Right cardiac atrium (tissue), 5 donors: ENCODE results near the gene PITPNM3. TPM values are rescaled to one million over a fixed set of nuclear protein-coding genes. Genes with fewer than 3 reads are reported as not detected.
A peak's percentile ranks its signal among the peaks of the same experiment; 100 is the strongest.

ENCODE experiments used
- ATAC-seq, 2 donors: fragments of 200-7000 bp; cut with Tn5 transposase; one replicate each; pipeline versions ENCODE4 v1.8.0 to v1.9.1; 2020; ENCODE audit warnings: moderate library complexity in 2 of 2, mild to moderate bottlenecking in 1 of 2
- DNase-seq, 3 donors: peaks; one replicate each; pipeline ENCODE4 v3.0.0-alpha.2; 2020
- H3K27ac ChIP-seq: one replicate; pipeline ENCODE4 v1.5.1; 2013; ENCODE audit warnings: mild to moderate bottlenecking, low read length, control low read depth, moderate library complexity
- H3K27me3 ChIP-seq: one replicate; pipeline ENCODE4 v1.6.1; 2013; ENCODE audit not compliant: control insufficient read depth, insufficient read depth
- H3K4me1 ChIP-seq: one replicate; pipeline ENCODE4 v1.6.1; 2013; ENCODE audit warnings: low read length; ENCODE audit not compliant: control insufficient read depth, insufficient read depth
- H3K4me3 ChIP-seq: one replicate; pipeline ENCODE4 v1.5.1; 2013; ENCODE audit warnings: low read length, control low read depth
- H3K9me3 ChIP-seq: one replicate; pipeline ENCODE4 v1.6.1; 2013; ENCODE audit warnings: low read length; ENCODE audit not compliant: control insufficient read depth
- WGBS: extraction: QIAGEN DNeasy Blood & Tissue Kit; methylation state at CpG from one replicate; pipeline ENCODE4 v1.1.7; 2013; 5-methylcytosine and 5-hydroxymethylcytosine counted together
- intact Hi-C, 4 donors: fragments of 100-400 bp; cut with DNase I; formaldehyde crosslinking; loops; one replicate each; pipeline versions ENCODE4 v1.11.0 to v1.14.0; 2022 to 2023
- polyA plus RNA-seq: library from polyadenylated mRNA; stranded (reverse); fragments of 200-250 nt; gene quantifications from one replicate; pipeline ENCODE4 v1.2.3, GENCODE V29; 2013
- total RNA-seq, 4 donors: library from RNA; stranded (reverse); fragmentation: NEBNext Ultra II Directional; extraction: Animal tissue kit (Norgen Biotek cat#: 25700); gene quantifications; one replicate each; pipeline ENCODE4 v1.2.1, GENCODE V29; 2021
- donor health status: healthy with polysubstance abuse.
- donor health status: DM: no; HTN: yes; CAD: no.
- donor health status: DM: no; HTN: no; CAD: no.
- donor health status: DM: no; HTN: yes; CAD: no; lungs with severe emphysema.
- donor health status: DM: yes; HTN: yes; CAD: no.

PITPNM3 gene
- total and polyA plus RNA-seq, 5 donors: 0.95 to 3.4 (median 2.4) TPM

- ATAC-seq: no peak
- Histone ChIP-seq H3K4me1 (no peaks in the 10 kb centered on the region), H3K9me3 (no peaks in the 10 kb centered on the region), H3K27ac (no peak overlapping the region), H3K4me3 (no peak overlapping the region), H3K27me3 (no peaks in the 10 kb centered on the region)
- 57% methylated on average over 8 of the region's 8 CpGs for WGBS
- intact Hi-C loops: loop anchor here in 1 of 4 donors (10.0 kb wide), 1 partner anchor 79 kb away; the partner anchor contains the start of gene PITPNM3
- no peak for DNase-seq
These were observed 80.1 kb downstream of the PITPNM3 start for GRCh38 chr17:6476076-6476809.

- DNase-seq (peak in 1 of 3 donors; percentile 5), ATAC-seq (no peak)
- Histone ChIP-seq H3K4me1 (no peaks in the 10 kb centered on the region), H3K9me3 (no peaks in the 10 kb centered on the region), H3K27ac (no peak overlapping the region), H3K27me3 (no peaks in the 10 kb centered on the region), H3K4me3 (no peak overlapping the region)
- intact Hi-C loops: loop anchor here in 1 of 4 donors (10.0 kb wide), 1 partner anchor 79 kb away; the partner anchor contains the start of gene PITPNM3
- WGBS: 76% methylated on average over 4 of the region's 4 CpGs
These were observed 80.9 kb downstream of the PITPNM3 start for GRCh38 chr17:6475411-6475810.

GRCh38 chr17:6474906-6475305 lies 81.4 kb downstream of the PITPNM3 start:
- WGBS: 75% methylated on average over 7 of the region's 7 CpGs
- Histone ChIP-seq H3K4me1 (no peaks in the 10 kb centered on the region), H3K4me3 (no peak overlapping the region), H3K27ac (no peak overlapping the region), H3K27me3 (no peaks in the 10 kb centered on the region), H3K9me3 (no peaks in the 10 kb centered on the region)
- intact Hi-C loops: loop anchor here in 1 of 4 donors (10.0 kb wide), 1 partner anchor 80 kb away; the partner anchor contains the start of gene PITPNM3
- ATAC-seq (no peak), DNase-seq (peak in 2 of 3 donors; percentile 9 to 13)

GRCh38 chr17:6474376-6474775 lies 82.0 kb downstream of the PITPNM3 start:
- WGBS: 90% methylated on average over 22 of the region's 22 CpGs
- intact Hi-C loops: loop anchor here in 1 of 4 donors (10.0 kb wide), 1 partner anchor 80 kb away; the partner anchor contains the start of gene PITPNM3
- Histone ChIP-seq H3K9me3 (no peaks in the 10 kb centered on the region), H3K4me3 (no peak overlapping the region), H3K27ac (no peak overlapping the region), H3K27me3 (no peaks in the 10 kb centered on the region), H3K4me1 (no peaks in the 10 kb centered on the region)
- ATAC-seq (no peak), DNase-seq (peak in 2 of 3 donors; percentile 44 to 53)

- no peak overlapping the region for H3K4me3 ChIP-seq
- no peaks in the 10 kb centered on the region for H3K4me1 ChIP-seq
- H3K9me3 ChIP-seq: no peaks in the 10 kb centered on the region
- H3K27me3 ChIP-seq: no peaks in the 10 kb centered on the region
- 42% methylated on average over 14 of the region's 14 CpGs for WGBS
- intact Hi-C loops: loop anchor here in 1 of 4 donors (10.0 kb wide), 1 partner anchor 82 kb away; the partner anchor contains the start of gene PITPNM3
- peak; percentile 65 to 74 for ATAC-seq
- no peak overlapping the region for H3K27ac ChIP-seq
- peak; percentile 71 to 91 (median 86) for DNase-seq
These were observed 83.1 kb downstream of the PITPNM3 start for GRCh38 chr17:6473128-6473767.

- WGBS: 89% methylated on average over 10 of the region's 10 CpGs
- Histone ChIP-seq H3K9me3 (no peaks in the 10 kb centered on the region), H3K27me3 (no peaks in the 10 kb centered on the region), H3K4me1 (no peaks in the 10 kb centered on the region), H3K4me3 (no peak overlapping the region), H3K27ac (no peak overlapping the region)
- ATAC-seq (no peak), DNase-seq (peak in 2 of 3 donors; percentile 33 to 49)
- intact Hi-C loops: loop anchor here in 1 of 4 donors (10.0 kb wide), 1 partner anchor 82 kb away; the partner anchor contains the start of gene PITPNM3
These were observed 83.8 kb downstream of the PITPNM3 start for GRCh38 chr17:6472517-6472916.

GRCh38 chr17:6471531-6472465 lies 84.6 kb downstream of the PITPNM3 start:
- no peak overlapping the region for H3K27ac ChIP-seq
- no peak for ATAC-seq

GRCh38 chr17:6470751-6471521 lies 85.4 kb downstream of the PITPNM3 start:
- Histone ChIP-seq H3K9me3 (no peaks in the 10 kb centered on the region), H3K4me3 (no peak overlapping the region), H3K4me1 (no peaks in the 10 kb centered on the region), H3K27ac (no peak overlapping the region), H3K27me3 (no peaks in the 10 kb centered on the region)
- intact Hi-C loops: loop anchor here in 1 of 4 donors (10.0 kb wide), 1 partner anchor 84 kb away; the partner anchor contains the start of gene PITPNM3
- DNase-seq: peak in 2 of 3 donors; percentile 35 to 43
- ATAC-seq: no peak
- 82% methylated on average over 17 of the region's 17 CpGs for WGBS

More at GRCh38 chr17:6471531-6472465, 84.6 kb downstream of the PITPNM3 start:
- H3K4me3 ChIP-seq: no peak overlapping the region
- DNase-seq: peak in 2 of 3 donors; percentile 32 to 37
- intact Hi-C loops: loop anchor here in 1 of 4 donors (10.0 kb wide), 1 partner anchor 83 kb away; the partner anchor contains the start of gene PITPNM3
- 58% methylated on average over 19 of the region's 19 CpGs for WGBS
- H3K4me1 ChIP-seq: no peaks in the 10 kb centered on the region
- no peaks in the 10 kb centered on the region for H3K27me3 ChIP-seq
- no peaks in the 10 kb centered on the region for H3K9me3 ChIP-seq

GRCh38 chr17:6470146-6470718 lies 86.1 kb downstream of the PITPNM3 start:
- no peak overlapping the region for H3K4me3 ChIP-seq
- DNase-seq (peak in 2 of 3 donors; percentile 29 to 30), ATAC-seq (no peak)
- intact Hi-C loops: loop anchor here in 1 of 4 donors (10.0 kb wide), 1 partner anchor 85 kb away; the partner anchor contains the start of gene PITPNM3
- 93% methylated on average over 24 of the region's 24 CpGs for WGBS
- no peaks in the 10 kb centered on the region for H3K9me3 ChIP-seq
- no peaks in the 10 kb centered on the region for H3K4me1 ChIP-seq
- H3K27ac ChIP-seq: no peak overlapping the region
- H3K27me3 ChIP-seq: no peaks in the 10 kb centered on the region
